Stimulated activated CD8-positive, alpha-beta memory T cell treated with anti-CD3 and anti-CD28 coated beads, Interleukin-15, amount 100 ng/mL, for 24 hours (primary cell): ENCODE measurements around the gene PRKCQ.
"Not testable (repeated sequence)": the region's sequence is repeated elsewhere in the genome, so short reads cannot be mapped to it uniquely, and the experiment has no call there.

Experiments
- DNase-seq: peaks from one replicate; pipeline ENCODE4 v3.0.0-alpha.2; 2020; ENCODE audit warnings: low read depth

PRKCQ gene

GRCh38 chr10:6595499-6595898 lies 15.4 kb upstream of the PRKCQ start:
- DNase-seq, result no peak

DNA sequence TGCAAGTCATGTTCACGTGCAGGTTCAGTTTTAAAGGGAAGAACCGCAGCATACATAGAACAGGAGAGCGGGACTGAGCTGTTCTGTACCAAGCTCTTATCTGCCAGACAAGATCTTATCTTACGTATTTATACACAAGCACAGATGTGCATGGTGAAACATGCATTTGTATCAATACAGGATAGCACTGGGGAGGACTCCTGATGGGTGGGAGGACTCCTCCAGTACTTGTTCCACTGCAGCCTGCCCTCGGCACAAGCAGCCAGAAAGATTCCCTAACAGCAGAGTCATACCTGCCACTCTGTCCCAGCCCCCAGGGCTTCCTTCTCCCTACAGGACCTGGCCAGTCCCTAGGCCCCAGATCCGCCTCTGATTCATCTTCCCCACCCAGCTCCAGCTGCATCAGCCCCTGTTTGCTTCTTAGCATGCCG lies 13.2 kb upstream of the PRKCQ start:
- no peak for DNase-seq

GRCh38 chr10:6592080-6592479 lies 12.0 kb upstream of the PRKCQ start:
- DNase-seq, result no peak

- DNase-seq, result no peak
These were observed 11.6 kb upstream of the PRKCQ start for GRCh38 chr10:6591668-6592067.

GRCh38 chr10:6590100-6590499 lies 10.0 kb upstream of the PRKCQ start:
- DNase-seq, result no peak

DNA sequence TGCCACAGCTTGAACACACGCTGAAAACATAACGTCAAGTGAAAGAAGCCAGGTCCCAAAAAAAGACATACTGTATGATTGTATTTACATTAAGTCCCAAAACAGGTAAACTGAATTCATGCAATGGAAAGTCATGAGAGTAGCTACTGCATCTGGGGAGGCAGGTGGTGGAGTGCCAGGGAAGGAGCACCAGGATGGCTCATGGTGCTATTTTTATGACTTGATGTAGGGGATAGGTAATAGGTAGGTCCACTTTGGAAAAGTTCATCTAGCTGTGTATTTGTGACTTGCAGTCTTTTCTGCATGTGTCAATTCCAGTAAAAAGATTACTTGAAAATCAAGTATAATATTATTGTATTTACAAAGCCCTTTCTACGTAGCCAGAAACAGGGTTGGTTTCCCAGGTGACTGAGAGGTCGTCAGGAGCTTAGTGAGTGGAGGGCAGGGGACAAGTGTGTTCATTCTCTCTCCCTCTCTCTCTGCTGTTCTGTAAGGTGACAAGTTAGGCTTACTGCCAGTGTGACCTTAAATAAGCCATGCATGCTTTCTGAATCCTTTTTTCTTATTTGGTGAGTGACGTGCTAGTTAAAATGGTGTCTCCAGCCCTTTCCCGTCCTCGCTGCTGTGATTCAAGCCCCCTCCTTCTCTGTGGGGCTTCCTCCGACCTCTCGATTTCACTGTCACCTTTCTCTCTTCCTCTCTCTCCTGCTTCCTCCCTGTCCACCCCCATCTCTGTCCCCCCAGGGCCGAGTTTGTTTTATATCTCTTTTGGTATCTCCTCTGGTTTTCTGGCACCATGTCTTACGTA lies 9.4 kb upstream of the PRKCQ start:
- DNase-seq, result no peak

DNA sequence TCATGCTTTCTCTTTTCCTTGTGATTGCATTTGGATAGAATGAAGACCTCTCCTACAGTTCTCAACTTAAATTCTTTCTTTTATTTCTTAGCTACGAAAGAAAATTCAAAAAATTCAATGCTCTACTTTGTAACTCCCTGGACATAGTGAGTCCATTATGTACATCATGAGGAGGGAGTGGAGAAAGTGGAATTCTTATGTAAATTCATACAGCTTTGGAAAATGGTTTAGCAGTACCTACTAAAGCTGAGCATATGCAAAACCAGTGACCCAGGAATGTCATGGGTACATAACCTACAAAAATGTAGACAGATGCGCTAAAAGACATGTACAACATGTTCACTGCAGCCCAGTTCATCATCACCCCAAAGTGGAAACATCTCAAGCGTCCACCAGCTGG lies 8.8 kb upstream of the PRKCQ start:
- no peak for DNase-seq

DNA sequence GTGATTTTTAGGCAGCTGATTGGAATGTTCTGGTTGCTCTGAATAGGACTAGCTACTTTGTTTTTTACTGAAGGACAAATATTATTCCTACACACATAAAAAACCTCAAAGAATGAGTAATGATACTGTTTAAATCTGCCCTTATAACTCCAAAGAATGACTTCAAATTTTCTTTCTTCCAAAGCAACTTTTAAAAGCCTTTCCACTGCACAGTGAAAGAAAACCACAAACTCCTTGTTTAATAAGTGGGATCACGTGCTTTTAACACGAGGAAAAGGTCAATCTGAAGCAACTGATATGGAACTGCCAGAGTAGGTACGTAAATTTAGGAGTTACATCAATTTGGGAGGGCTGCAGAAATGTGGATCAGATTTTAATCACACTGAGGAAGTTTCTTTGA lies 8.0 kb upstream of the PRKCQ start:
- no peak for DNase-seq

GRCh38 chr10:6586501-6586900 lies 6.4 kb upstream of the PRKCQ start:
- DNase-seq, result no peak

DNA sequence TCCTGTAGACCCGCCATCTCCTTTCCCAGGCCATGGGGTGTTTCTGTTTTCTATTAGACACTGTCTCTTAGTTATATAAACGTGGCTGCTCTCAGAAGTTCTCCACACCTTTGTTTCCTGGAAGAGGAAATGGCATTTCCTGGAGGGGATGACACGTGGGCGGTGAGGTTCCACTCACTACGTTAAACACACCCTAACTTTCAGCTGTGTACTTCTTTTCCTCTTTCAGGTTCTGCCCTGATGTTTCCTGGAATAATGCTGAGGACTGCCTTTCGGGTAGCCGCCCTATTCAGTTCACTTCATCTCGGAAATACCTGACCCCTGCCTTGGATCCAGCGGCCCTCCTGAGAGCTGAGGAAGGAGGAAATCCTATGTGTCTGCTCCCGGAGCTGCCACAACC lies 3.4 kb upstream of the PRKCQ start:
- DNase-seq, result no peak

GRCh38 chr10:6582913-6583312 lies 2.8 kb upstream of the PRKCQ start:
- not testable (repeated sequence) for DNase-seq

DNA sequence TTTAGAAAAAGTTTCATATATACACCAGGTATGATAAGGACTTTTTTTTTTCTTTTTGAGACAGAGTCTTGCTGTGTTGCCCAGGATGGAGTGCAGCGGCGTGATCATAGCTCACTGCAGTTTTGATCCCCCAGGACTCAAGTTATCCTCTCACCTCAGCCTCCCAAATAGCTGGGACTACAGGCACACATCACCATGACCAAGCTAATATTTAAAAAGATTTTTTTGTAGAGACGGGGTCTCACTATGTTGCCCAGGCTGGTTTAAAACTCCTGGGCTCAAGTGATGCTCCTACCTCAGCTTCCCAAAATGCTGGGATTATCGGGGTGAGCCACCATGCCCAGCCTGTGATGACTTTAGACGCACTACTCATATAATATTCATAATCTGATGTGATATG lies 2.2 kb upstream of the PRKCQ start:
- DNase-seq, result no peak

GRCh38 chr10:6581778-6582228 lies 1.7 kb upstream of the PRKCQ start:
- DNase-seq, result no peak

DNA sequence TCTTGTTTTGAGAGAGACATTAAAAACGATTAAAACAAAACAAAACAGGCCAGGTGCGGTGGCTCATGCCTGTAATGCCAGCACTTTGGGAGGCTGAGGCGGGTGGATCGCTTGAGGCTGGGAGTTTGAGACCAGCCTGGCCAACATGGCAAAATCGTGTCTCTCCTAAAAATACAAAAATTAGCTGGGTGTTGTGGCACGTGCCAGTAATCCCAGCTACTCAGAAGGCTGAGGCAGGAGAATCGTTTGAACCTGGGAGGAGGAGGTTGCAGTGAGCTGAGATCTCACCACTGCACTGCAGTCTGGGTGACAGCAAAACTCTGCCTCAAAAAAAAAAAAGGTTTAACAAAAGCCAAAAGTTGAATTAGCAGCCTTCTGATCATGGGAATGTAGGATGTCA lies 1.1 kb upstream of the PRKCQ start:
- DNase-seq, result not testable (repeated sequence)

DNA sequence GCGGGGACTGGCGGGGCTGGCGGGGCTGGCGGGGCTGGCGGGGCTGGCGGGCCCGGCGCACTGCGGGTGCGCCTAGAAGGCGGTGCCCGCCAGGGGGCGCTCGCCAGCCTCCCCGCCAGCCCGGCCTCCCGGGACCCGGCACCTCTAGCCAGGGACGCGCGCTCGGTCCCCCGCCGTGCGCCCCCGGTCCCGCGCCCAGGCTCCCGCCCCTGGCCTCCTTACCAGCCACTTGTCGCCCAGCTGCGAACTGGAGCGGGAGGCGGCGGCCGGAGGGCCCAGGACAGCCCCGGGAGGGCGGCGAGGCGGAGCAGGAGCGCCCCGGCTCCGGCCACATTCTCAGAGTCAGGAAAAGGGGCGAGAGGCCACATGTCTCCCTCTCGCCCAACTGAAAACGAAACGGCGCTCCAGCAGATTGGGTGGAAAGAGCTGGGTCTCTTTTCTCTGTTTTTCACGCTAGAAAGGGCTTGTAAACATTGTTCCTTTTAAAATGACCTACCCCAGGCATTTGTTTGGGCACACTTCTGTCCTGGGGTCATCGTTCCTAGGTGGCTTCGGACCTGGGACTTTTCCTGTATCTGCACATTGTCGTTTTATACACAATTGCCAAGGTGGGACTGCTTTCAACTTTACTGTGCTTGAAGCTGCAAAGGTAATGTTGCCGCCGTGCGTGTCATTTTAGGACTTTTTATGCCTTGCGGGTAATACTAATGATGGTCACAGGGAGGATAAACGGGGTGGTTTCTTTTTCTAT lies 378 bp upstream of the PRKCQ start:
- peak; percentile 92 for DNase-seq

- DNase-seq, result no peak
These were observed 733 bp downstream of the PRKCQ start for GRCh38 chr10:6579183-6579903.

GRCh38 chr10:6578795-6579182 lies 1.3 kb downstream of the PRKCQ start:
- DNase-seq, result no peak

DNA sequence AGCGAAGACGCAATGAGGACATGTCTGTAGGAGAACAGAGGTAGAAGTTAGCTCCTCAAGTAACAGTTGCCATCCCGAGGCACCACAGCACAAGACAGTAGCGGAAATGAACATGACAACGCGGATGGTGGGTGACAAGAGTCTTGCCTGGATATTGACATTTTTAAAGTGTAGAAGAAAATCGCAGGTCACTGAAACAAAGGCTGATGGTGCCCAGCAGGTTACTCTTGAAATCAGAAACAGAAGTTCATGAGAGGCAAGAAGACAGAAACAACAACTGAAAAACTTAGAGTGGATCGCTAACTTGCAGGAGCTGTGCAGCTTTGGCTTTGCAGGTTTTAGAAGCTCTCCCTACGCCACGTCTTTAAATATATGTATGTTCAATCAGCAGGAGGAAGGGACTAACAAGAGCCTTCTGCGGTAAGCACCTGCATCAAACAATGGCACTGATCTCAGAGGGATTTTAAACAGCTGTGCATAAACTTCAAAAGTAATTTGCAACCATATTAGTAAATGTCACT lies 1.8 kb downstream of the PRKCQ start:
- no peak for DNase-seq

GRCh38 chr10:6576326-6576725 lies 3.8 kb downstream of the PRKCQ start:
- no peak for DNase-seq

- no peak for DNase-seq
These were observed 5.4 kb downstream of the PRKCQ start for GRCh38 chr10:6574664-6575176.

- no peak for DNase-seq
These were observed 9.2 kb downstream of the PRKCQ start for GRCh38 chr10:6570893-6571292.

DNA sequence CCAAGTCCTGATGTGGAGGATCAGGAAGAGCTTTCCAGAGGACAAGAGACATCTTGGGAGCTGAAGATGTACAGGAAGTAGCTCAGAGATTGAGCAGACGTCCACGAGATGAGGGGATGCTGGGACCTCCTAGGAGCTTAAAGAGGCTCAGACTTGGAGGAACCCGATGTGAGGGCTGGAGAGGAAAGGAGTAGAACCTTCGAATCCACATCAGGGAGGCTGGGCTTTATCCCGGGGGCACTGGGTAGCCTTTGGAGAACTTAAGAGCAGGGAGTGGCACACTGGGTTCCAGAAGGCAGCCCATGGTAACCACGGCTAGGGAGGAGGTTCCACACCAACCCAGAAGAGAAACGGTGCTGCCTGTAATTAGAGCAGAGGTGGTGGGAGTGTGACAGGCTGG lies 10.8 kb downstream of the PRKCQ start:
- no peak for DNase-seq
